Thyroid gland (tissue), 4 donors: ENCODE results near the gene KCNQ1.

Experiments used
- CTCF ChIP-seq, 6 experiments: fragments of 200-600 bp in 3 of 6; fragments of 450-650 bp in 3 of 6; sonication (generic) in 3 of 6; IDR thresholded peaks; one replicate each; pipeline ENCODE4 v1.5.1; 2016 to 2019; ENCODE audit warnings: antibody characterized with exemption in 6 of 6, mild to moderate bottlenecking in 2 of 6, inconsistent platforms in 1 of 6, moderate library complexity in 1 of 6
- POLR2A ChIP-seq, 2 donors: fragments of 450-650 bp; IDR thresholded peaks; one replicate each; pipeline ENCODE4 v1.6.1; 2017; ENCODE audit warnings: antibody characterized with exemption in 2 of 2, mild to moderate bottlenecking in 2 of 2, moderate library complexity in 1 of 2

GRCh38 chr11:2673250-2673610 is 228.4 kb downstream of the KCNQ1 start:
- no peak for TF ChIP-seq CTCF (IDR thresholded peaks at IDR 0.05)
- TF ChIP-seq POLR2A (IDR thresholded peaks at IDR 0.05): no peak
